ENCODE data around the gene AGAP1. TPM values are rescaled to one million over a fixed set of nuclear protein-coding genes. Genes with fewer than 3 reads are reported as not detected.

The AGAP1 gene
- total RNA-seq, 4 donors from 2014 or later: 33.7 to 55.2 (median 37.5) TPM

GRCh38 chr2:235692076-235692475 lies 198.2 kb downstream of the AGAP1 start:
- no peak for TF ChIP-seq POLR2AphosphoS5 (IDR thresholded peaks at IDR 0.05)
- no peak for TF ChIP-seq EP300 (IDR thresholded peaks at IDR 0.05)
- no peak for TF ChIP-seq CTCF (IDR thresholded peaks at IDR 0.05)
- TF ChIP-seq POLR2A (IDR thresholded peaks at IDR 0.05): no peak
- 88 to 100% methylated on average over 2 to 5 of the region's 10 CpGs for WGBS, 2 donors (ENCODE audit: low coverage in 1 of 2)

GRCh38 chr2:235692671-235693171 lies 198.9 kb downstream of the AGAP1 start:
- WGBS, 2 donors (ENCODE audit: low coverage in 1 of 2): 67 to 100% methylated on average over 5 to 7 of the region's 15 CpGs
- Histone ChIP-seq H3K4me1 (peaks cover 0 to 83% (median 13%) of the 10 kb centered on the region in 3 donors), H3K27ac (no peak overlapping the region), H3K4me3 (no peak overlapping the region), H3K36me3 (no peaks in the 10 kb centered on the region), H3K27me3 (no peaks in the 10 kb centered on the region), H3K9me3 (no peaks in the 10 kb centered on the region)
- no peak for TF ChIP-seq POLR2A (IDR thresholded peaks at IDR 0.05)
- TF ChIP-seq CTCF (IDR thresholded peaks at IDR 0.05): no peak
- TF ChIP-seq EP300 (IDR thresholded peaks at IDR 0.05): no peak
- no peak for TF ChIP-seq POLR2AphosphoS5 (IDR thresholded peaks at IDR 0.05)
- ATAC-seq: no peak

More at GRCh38 chr2:235692076-235692475, 198.2 kb downstream of the AGAP1 start:
- Histone ChIP-seq H3K27me3 (no peaks in the 10 kb centered on the region), H3K4me1 (peaks cover 0 to 76% (median 9%) of the 10 kb centered on the region in 3 donors), H3K4me3 (no peak overlapping the region), H3K27ac (no peak overlapping the region), H3K9me3 (no peaks in the 10 kb centered on the region), H3K36me3 (no peaks in the 10 kb centered on the region)
- no peak for ATAC-seq

DNA sequence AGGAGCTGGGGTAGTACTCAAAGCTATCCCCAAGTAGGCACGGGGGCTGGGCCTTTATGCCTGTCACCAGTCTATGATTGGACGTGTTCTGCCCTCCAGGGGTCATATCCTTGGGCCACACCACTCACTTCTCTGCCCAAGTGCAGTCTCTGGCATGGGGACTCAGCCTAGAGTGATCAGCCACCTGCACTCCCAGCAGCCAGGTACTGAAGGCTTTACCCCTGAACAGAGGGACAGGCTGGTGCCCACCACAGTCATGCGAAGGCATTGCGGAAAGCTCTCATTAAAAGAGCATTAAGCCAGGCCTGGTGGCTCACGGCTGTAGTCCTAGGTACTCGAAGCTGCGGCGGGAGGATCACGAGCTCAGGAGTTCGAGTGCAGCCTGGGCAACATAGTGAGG lies 199.4 kb downstream of the AGAP1 start:
- Histone ChIP-seq H3K9me3 (no peaks in the 10 kb centered on the region), H3K36me3 (no peaks in the 10 kb centered on the region), H3K27ac (no peak overlapping the region), H3K27me3 (no peaks in the 10 kb centered on the region), H3K4me3 (no peak overlapping the region), H3K4me1 (peaks cover 0 to 88% (median 13%) of the 10 kb centered on the region in 3 donors)
- no peak for ATAC-seq
- WGBS, 2 donors (ENCODE audit: low coverage in 1 of 2): 88 to 100% methylated on average over 6 to 7 of the region's 10 CpGs
- TF ChIP-seq POLR2A (IDR thresholded peaks at IDR 0.05) (no peak), POLR2AphosphoS5 (IDR thresholded peaks at IDR 0.05) (no peak), CTCF (IDR thresholded peaks at IDR 0.05) (no peak), EP300 (IDR thresholded peaks at IDR 0.05) (no peak)

- Histone ChIP-seq H3K36me3 (no peaks in the 10 kb centered on the region), H3K4me3 (no peak overlapping the region), H3K9me3 (no peaks in the 10 kb centered on the region), H3K4me1 (peaks cover 0 to 90% (median 5%) of the 10 kb centered on the region in 3 donors), H3K27me3 (no peaks in the 10 kb centered on the region), H3K27ac (no peak overlapping the region)
- ATAC-seq: no peak
- WGBS, 2 donors (ENCODE audit: low coverage in 1 of 2): 79 to 88% methylated on average over 11 to 16 of the region's 17 CpGs
- TF ChIP-seq POLR2AphosphoS5 (IDR thresholded peaks at IDR 0.05) (no peak), CTCF (IDR thresholded peaks at IDR 0.05) (no peak), EP300 (IDR thresholded peaks at IDR 0.05) (no peak), POLR2A (IDR thresholded peaks at IDR 0.05) (no peak)
These were observed 201.1 kb downstream of the AGAP1 start for GRCh38 chr2:235694721-235695601.

- H3K27me3 ChIP-seq: no peaks in the 10 kb centered on the region
- H3K9me3 ChIP-seq: no peaks in the 10 kb centered on the region
- H3K27ac ChIP-seq: no peak overlapping the region
- no peak overlapping the region for H3K4me3 ChIP-seq
- peaks cover 0 to 90% (median 5%) of the 10 kb centered on the region in 3 donors for H3K4me1 ChIP-seq
- TF ChIP-seq POLR2AphosphoS5 (IDR thresholded peaks at IDR 0.05) (no peak), EP300 (IDR thresholded peaks at IDR 0.05) (no peak), POLR2A (IDR thresholded peaks at IDR 0.05) (no peak), CTCF (IDR thresholded peaks at IDR 0.05) (no peak)
- no peak for ATAC-seq
- 83% methylated on average over 1 of the region's 3 CpGs; no CpG with 5 or more reads in 1 of the 2 donors for WGBS, 2 donors (ENCODE audit: low coverage in 1 of 2)
- no peaks in the 10 kb centered on the region for H3K36me3 ChIP-seq
These were observed 201.7 kb downstream of the AGAP1 start for GRCh38 chr2:235695602-235695895.
